Gastroesophageal sphincter (tissue), 3 donors: ENCODE measurements around the gene SYNDIG1.

Experiments
- CTCF ChIP-seq, 4 experiments: fragments of 200-600 bp in 2 of 4; fragments of 450-650 bp in 2 of 4; sonication (generic) in 1 of 4; IDR thresholded peaks; one replicate each; pipeline ENCODE4 v1.5.1; 2017 to 2019; ENCODE audit warnings: antibody characterized with exemption in 4 of 4, mild to moderate bottlenecking in 2 of 4, moderate library complexity in 2 of 4
- EP300 ChIP-seq: sonication (generic); formaldehyde crosslinking; IDR thresholded peaks from one replicate; pipeline ENCODE4 v1.6.1; 2017; ENCODE audit warnings: antibody characterized with exemption, mild to moderate bottlenecking
- POLR2A ChIP-seq, 2 donors: fragments of 450-650 bp; IDR thresholded peaks; one replicate each; pipeline ENCODE4 v1.6.1; 2017; ENCODE audit warnings: antibody characterized with exemption in 2 of 2, mild to moderate bottlenecking in 2 of 2, moderate library complexity in 1 of 2
- POLR2AphosphoS5 ChIP-seq: sonication (generic); formaldehyde crosslinking; IDR thresholded peaks from one replicate; pipeline ENCODE4 v1.6.1; 2017; ENCODE audit warnings: antibody characterized with exemption

- TF ChIP-seq CTCF (IDR thresholded peaks at IDR 0.05) (no peak), POLR2AphosphoS5 (no peak), POLR2A (IDR thresholded peaks at IDR 0.05) (no peak), EP300 (no peak)
Measured at GRCh38 chr20:24458436-24458835, 11.0 kb upstream of the SYNDIG1 start.
